ENCODE results near the gene TRAP1.

The TRAP1 gene

DNA sequence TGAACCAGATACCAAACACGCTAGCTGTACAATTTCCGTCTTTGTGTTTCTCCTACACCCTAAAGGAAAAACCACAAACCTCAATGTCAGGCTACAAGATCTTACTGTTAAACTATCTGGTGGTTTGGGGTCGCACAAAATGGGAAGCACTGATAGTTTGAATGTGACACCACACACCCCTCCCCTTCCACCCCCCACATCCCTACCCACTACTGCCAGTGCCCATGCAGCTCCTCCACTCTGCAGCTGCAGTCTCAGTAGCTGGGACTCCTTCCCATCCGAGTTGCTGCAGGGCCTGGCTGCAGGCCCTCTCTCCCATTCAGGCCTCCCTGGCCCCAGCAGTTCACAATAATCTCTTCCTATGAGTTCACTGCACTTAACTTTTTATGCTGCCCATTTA lies 18.4 kb downstream of the TRAP1 start:
- DNase-seq (ENCODE audit: low read depth) = no peak
- TF ChIP-seq, protein P1, sequence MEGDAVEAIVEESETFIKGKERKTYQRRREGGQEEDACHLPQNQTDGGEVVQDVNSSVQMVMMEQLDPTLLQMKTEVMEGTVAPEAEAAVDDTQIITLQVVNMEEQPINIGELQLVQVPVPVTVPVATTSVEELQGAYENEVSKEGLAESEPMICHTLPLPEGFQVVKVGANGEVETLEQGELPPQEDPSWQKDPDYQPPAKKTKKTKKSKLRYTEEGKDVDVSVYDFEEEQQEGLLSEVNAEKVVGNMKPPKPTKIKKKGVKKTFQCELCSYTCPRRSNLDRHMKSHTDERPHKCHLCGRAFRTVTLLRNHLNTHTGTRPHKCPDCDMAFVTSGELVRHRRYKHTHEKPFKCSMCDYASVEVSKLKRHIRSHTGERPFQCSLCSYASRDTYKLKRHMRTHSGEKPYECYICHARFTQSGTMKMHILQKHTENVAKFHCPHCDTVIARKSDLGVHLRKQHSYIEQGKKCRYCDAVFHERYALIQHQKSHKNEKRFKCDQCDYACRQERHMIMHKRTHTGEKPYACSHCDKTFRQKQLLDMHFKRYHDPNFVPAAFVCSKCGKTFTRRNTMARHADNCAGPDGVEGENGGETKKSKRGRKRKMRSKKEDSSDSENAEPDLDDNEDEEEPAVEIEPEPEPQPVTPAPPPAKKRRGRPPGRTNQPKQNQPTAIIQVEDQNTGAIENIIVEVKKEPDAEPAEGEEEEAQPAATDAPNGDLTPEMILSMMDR (IDR thresholded peaks at IDR 0.05; ENCODE audit: low read depth, low read length, missing control alignments) = no peak
- no peak overlapping the region for H3K4me3 ChIP-seq (ENCODE audit: low read depth, low read length)

DNA sequence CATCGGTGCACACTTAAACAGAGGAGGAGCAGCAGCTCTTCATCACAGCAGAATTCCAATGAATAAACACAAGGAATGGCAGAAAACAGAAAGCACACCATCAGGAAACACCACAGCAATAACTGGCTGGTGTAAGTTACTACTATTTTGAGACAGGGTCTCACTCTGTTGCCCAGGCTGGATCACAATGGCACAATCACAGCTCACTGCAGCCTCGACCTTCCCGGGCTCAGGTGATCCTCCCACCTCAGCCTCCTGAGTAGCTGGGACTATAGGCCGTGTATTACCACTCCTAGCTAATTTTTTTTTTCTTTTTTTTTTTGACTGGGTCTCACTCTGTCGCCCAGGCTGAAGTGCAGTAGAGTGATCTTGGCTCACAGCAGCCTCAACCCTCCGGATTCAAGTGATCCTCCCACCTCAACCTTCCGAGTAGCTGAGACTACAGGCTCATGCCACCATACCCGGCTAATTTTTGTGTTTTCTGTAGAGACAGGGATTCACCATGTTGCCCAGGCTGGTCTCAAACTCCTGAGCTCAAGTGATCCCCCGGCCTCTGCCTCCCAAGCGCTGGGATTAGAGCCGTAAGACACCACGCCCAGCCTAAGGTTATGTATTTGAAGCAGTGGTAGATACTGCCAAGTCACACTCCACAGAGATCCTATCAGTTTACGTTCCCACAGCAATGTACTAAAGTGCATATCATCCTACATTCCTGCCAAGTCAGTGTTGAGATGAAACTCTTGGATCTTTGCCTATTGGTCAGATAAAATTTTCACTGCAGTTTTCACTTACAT lies 20.7 kb downstream of the TRAP1 start:
- DNase-seq (ENCODE audit: low read depth) = no peak
- TF ChIP-seq, protein P1 (IDR thresholded peaks at IDR 0.05; ENCODE audit: low read depth, low read length, missing control alignments) = no peak
- no peak overlapping the region for H3K4me3 ChIP-seq (ENCODE audit: low read depth, low read length)

DNA sequence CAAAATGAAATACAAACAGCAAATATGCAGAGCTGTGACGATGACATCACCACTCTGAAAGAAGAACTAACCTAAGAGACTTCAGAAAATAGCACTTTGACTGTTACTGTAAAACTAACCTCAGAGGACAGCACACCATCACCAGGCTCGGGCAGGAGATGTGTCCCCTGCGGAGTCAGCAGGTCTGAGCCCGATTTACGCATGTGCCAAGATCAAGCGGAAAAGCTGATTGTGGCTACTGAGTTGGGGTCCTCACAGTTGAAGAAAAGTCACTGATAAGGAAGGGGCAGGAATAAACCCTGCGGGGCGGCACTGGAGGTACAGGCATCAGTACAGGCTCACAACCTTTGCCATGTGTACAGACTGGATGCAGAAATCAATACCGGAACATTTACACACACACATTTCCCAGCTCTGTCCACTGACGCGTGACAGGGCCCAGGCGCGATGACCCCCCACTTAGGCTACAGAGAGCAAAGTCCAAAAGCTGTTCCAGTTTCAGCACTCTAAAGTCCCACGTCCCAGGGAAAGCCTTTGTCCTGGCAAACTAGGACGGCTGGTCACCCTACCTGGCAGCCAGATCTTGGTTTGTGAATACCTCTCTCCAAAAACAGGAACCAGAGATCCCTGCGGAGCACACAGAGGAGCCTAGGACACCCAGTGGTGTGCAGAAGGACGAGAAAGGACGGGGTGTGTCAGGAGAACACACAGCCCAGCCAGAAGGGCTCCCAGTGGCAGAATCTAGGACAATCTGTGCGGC lies 21.5 kb downstream of the TRAP1 start:
- TF ChIP-seq, protein P1 (IDR thresholded peaks at IDR 0.05; ENCODE audit: low read depth, low read length, missing control alignments) = no peak
- no peak overlapping the region for H3K4me3 ChIP-seq (ENCODE audit: low read depth, low read length)
- no peak for DNase-seq (ENCODE audit: low read depth)

DNA sequence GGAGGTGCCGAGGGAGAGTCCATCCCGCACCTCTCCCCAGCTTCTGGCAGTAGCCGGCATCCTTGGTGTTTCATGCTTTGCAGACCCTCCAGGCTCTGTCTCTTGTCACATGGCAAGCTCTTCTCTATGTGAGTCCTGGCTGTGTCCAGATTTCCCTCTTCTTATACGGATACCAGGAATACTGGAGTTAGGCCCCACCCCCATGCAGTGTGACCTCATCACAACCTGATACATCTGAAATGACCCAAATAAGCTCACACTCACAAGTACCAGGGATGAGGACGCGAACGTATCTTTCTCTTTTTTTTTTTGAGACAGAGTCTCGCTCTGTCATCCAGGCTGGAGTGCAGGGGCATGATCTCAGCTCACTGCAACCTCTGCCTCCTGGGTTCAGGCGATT lies 23.3 kb downstream of the TRAP1 start:
- no peak overlapping the region for H3K4me3 ChIP-seq (ENCODE audit: low read depth, low read length)
- TF ChIP-seq, protein P1 (IDR thresholded peaks at IDR 0.05; ENCODE audit: low read depth, low read length, missing control alignments) = no peak
- no peak for DNase-seq (ENCODE audit: low read depth)

DNA sequence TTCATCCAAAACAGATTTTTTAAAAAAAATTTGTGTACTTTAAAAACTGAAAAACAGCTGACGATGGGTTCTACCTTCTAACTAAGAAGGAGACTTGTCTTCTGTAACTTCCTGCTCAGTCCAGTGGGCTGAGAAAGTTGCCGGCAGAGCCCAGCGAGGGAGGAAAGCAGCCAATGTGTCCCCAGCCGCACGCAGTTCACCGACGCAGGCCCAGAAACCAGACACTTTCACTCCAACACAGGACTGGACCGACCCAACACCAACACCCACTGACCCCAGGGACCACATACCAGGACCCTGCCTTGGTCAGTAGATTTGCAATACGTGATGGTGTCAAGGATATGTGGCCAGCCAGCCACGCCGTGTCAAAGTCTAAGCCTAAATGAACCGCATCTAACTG lies 25.6 kb downstream of the TRAP1 start:
- TF ChIP-seq, protein P1 (IDR thresholded peaks at IDR 0.05; ENCODE audit: low read depth, low read length, missing control alignments) = no peak

DNA sequence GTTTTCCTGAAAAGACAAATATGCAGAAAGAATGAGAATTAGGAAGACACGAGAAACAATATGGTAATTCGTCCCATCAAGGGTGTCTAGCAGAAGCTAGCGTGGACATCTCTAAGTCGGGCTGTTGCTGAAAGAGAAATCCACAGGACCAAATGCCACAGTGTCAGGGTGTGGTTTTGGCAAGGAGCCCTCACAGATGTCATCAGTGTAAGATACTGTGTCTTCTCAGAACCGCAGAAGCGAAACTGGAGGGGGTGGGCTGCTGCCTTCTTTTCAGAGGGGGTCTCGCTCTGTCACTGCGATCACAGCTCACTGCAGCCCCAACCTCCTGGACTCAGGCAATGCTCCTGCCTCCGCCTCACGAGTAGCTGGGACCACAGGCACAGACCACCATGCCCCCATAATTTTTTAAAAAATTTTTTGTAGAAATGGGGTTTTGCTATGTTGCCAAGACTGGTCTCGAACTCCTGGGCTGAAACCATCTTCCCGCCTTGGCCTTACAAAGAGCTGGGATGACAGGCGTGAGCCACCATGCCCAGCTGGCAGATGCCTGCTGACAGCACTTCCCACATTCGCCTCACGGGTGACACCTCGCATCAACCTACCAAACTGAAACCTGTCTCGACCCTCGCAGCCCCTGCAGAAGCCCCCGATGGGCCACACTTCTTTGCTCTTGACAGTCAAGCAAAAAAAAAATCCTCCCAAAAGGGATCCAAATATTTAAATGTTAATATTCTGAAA lies 26.2 kb downstream of the TRAP1 start:
- H3K4me3 ChIP-seq (ENCODE audit: low read depth, low read length) = no peak overlapping the region
- TF ChIP-seq, protein P1 (IDR thresholded peaks at IDR 0.05; ENCODE audit: low read depth, low read length, missing control alignments) = peak; percentile 18
- no peak for DNase-seq (ENCODE audit: low read depth)

More for the DNA sequence above, 25.6 kb downstream of the TRAP1 start:
- no peak for DNase-seq (ENCODE audit: low read depth)
- H3K4me3 ChIP-seq (ENCODE audit: low read depth, low read length) = no peak overlapping the region

Data from GM12864 (cell line).